Tibial artery (tissue), 4 donors: ENCODE results near the gene CPA1.

Experiments used
- DNase-seq, 2 donors: peaks; one replicate each; pipeline ENCODE4 v3.0.0-alpha.2; 2019
- H3K27ac ChIP-seq, 2 donors: fragments of 200-600 bp; sonication (generic) in 1 of 2; 1 replicate in 1 of 2; 2 replicates in 1 of 2; pipeline ENCODE4 v1.5.1; 2018 to 2019; ENCODE audit warnings: mild to moderate bottlenecking in 1 of 2
- H3K27me3 ChIP-seq, 2 donors: fragments of 200-600 bp; sonication (generic) in 1 of 2; one replicate each; pipeline versions ENCODE4 v1.5.1 to v1.6.0; 2016 to 2019
- H3K36me3 ChIP-seq, 3 donors: fragments of 200-600 bp; sonication (generic) in 2 of 3; one replicate each; pipeline ENCODE4 v1.5.1; 2016 to 2019; ENCODE audit warnings: mild to moderate bottlenecking in 2 of 3
- H3K4me1 ChIP-seq, 4 donors: fragments of 200-600 bp; sonication (generic) in 2 of 4; 1 replicate in 3 of 4; 2 replicates in 1 of 4; pipeline ENCODE4 v1.5.1; 2016 to 2019
- H3K4me3 ChIP-seq, 2 donors: fragments of 200-600 bp; sonication (generic) in 1 of 2; 1 replicate in 1 of 2; 2 replicates in 1 of 2; pipeline ENCODE4 v1.5.1; 2018 to 2019; ENCODE audit warnings: mild to moderate bottlenecking in 2 of 2
- H3K9me3 ChIP-seq, 3 donors: fragments of 200-600 bp; sonication (generic) in 1 of 3; one replicate each; pipeline ENCODE4 v1.5.1; 2016 to 2019
- CTCF ChIP-seq, 2 experiments: fragments of 200-600 bp in 1 of 2; fragments of 450-650 bp in 1 of 2; IDR thresholded peaks; one replicate each; pipeline ENCODE4 v1.5.1; 2017 to 2019; ENCODE audit warnings: antibody characterized with exemption in 2 of 2, mild to moderate bottlenecking in 1 of 2, moderate library complexity in 1 of 2
- intact Hi-C: fragments of 100-400 bp; cut with DNase I; formaldehyde crosslinking; loops from one replicate; pipeline ENCODE4 v1.15.0; 2023; ENCODE audit warnings: low total_unique reads

CPA1 gene

GRCh38 chr7:130435311-130435854 is 55.1 kb downstream of the CPA1 start:
- intact Hi-C loops: no loop called here
- Histone ChIP-seq H3K4me3 (no peak overlapping the region), H3K4me1 (peaks cover 0 to 13% (median 12%) of the 10 kb centered on the region in 4 donors), H3K36me3 (no peaks in the 10 kb centered on the region), H3K27me3 (no peaks in the 10 kb centered on the region), H3K27ac (no peak overlapping the region), H3K9me3 (no peaks in the 10 kb centered on the region)
- no peak for DNase-seq
- no peak for TF ChIP-seq CTCF (IDR thresholded peaks at IDR 0.05)

DNA sequence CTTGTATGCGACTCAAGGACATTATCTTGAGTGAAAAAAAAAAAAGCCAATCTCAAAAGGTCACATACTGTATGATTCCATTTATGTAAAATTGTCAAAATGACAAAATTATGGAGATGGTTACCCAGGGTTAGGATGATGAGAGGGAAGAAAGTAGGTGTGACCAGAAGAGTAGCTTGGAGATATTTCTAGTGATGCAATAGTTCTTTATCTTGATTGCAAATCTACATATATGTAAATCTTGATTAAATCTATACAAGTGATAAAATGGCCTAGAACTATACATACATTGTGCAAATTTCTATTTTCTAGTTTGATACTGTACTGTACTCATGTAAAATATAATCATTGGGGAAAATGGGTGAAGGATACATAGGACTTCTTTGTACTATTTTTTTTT is 56.0 kb downstream of the CPA1 start:
- intact Hi-C loops: no loop called here
- H3K36me3 ChIP-seq: no peaks in the 10 kb centered on the region
- no peak for TF ChIP-seq CTCF (IDR thresholded peaks at IDR 0.05)
- H3K9me3 ChIP-seq: no peaks in the 10 kb centered on the region
- H3K27ac ChIP-seq: no peak overlapping the region
- no peaks in the 10 kb centered on the region for H3K27me3 ChIP-seq
- no peak overlapping the region for H3K4me3 ChIP-seq
- peaks cover 0 to 10% (median 4%) of the 10 kb centered on the region in 4 donors for H3K4me1 ChIP-seq
- DNase-seq: no peak
